ENCODE results near the gene TRPV5. TPM values are rescaled to one million over a fixed set of nuclear protein-coding genes. Genes with fewer than 3 reads are reported as not detected.

TRPV5 gene
- total and polyA plus RNA-seq, 2 of the 8 experiments (the other 6 are each of a cell fraction or from before 2014, with no cell fraction given), result 0.03 TPM; not detected in 1

- Histone ChIP-seq H3K79me1 (ENCODE audit: low read depth, low read length) (no peaks in the 10 kb centered on the region), H3K9me3 (ENCODE audit: insufficient read depth in 2 of 2, low read depth in 1 of 2, low read length in 1 of 2) (no peaks in the 10 kb centered on the region), H3K56ac (replicated peaks; ENCODE audit: insufficient read length, low read depth, low read length) (no peak overlapping the region), H4K20me1 (replicated peaks in 1 of 2; ENCODE audit: control insufficient read depth in 1 of 2, insufficient read depth in 2 of 2, low read length in 2 of 2) (no peaks in the 10 kb centered on the region), H3K27me3 (replicated peaks in 1 of 4; ENCODE audit: control insufficient read depth in 3 of 4, extremely low read depth in 1 of 4, insufficient read depth in 3 of 4, low read length in 3 of 4) (peaks cover 0 to 8% (median 0%) of the 10 kb centered on the region in 4 experiments; a peak in 4 of 7 replicates), H2BK15ac (ENCODE audit: low read length) (no peak overlapping the region), H2AFZ (ENCODE audit: low read length) (no peak overlapping the region), H3K23ac (ENCODE audit: insufficient read length) (no peak overlapping the region), H2BK120ac (replicated peaks; ENCODE audit: low read depth, low read length) (no peak overlapping the region), H3K14ac (ENCODE audit: insufficient read length) (no peak overlapping the region), H2BK20ac (ENCODE audit: low read length) (no peak overlapping the region), H4K91ac (replicated peaks; ENCODE audit: insufficient read length, low read length) (no peak overlapping the region), H2BK12ac (ENCODE audit: low read depth, low read length) (no peak overlapping the region), H3K36me3 (ENCODE audit: control insufficient read depth in 2 of 4, insufficient read depth in 4 of 4, low read length in 3 of 4) (no peaks in the 10 kb centered on the region), H3K23me2 (ENCODE audit: low read depth, low read length) (peaks cover 2% of the 10 kb centered on the region; the same call in 1 of the 2 replicates), H3K4me3 (ENCODE audit: extremely low read depth in 1 of 4, insufficient read depth in 2 of 4, low read depth in 3 of 4, low read length in 4 of 4) (no peak overlapping the region), H3K4me1 (replicated peaks in 1 of 4; ENCODE audit: control insufficient read depth in 3 of 4, insufficient read depth in 4 of 4, low read length in 3 of 4) (peaks cover 0 to 5% (median 2%) of the 10 kb centered on the region in 4 experiments; a peak in 3 of 7 replicates), H2BK5ac (ENCODE audit: low read depth, low read length) (no peak overlapping the region), H4K8ac (ENCODE audit: extremely low read depth, insufficient read depth, low read length) (no peak overlapping the region), H3K18ac (ENCODE audit: extremely low read depth, low read length) (no peak overlapping the region), H3K4me2 (ENCODE audit: insufficient read depth in 1 of 2, low read depth in 2 of 2, low read length in 2 of 2) (no peak overlapping the region), H3K9ac (replicated peaks in 1 of 4; ENCODE audit: extremely low read depth in 1 of 4, low read depth in 3 of 4, low read length in 3 of 4) (no peak overlapping the region), H3K4ac (replicated peaks; ENCODE audit: insufficient read length, low read depth, low read length) (no peak overlapping the region), H3K27ac (ENCODE audit: low read depth, low read length) (no peak overlapping the region), H3K79me2 (ENCODE audit: control insufficient read depth in 1 of 2, insufficient read depth in 2 of 2, low read length in 2 of 2) (no peaks in the 10 kb centered on the region), H2AK5ac (ENCODE audit: low read depth, low read length) (no peak overlapping the region), H4K5ac (ENCODE audit: insufficient read length, low read depth, low read length) (no peak overlapping the region)
- WGBS, 2 experiments (ENCODE audit: extremely low coverage in 1 of 2, insufficient coverage in 1 of 2, insufficient read length in 1 of 2, insufficient replicate concordance in 2 of 2, low coverage in 1 of 2, low lambda C conversion rate in 2 of 2, missing lambda C conversion rate in 1 of 2), result 89% methylated on average over 11 of the region's 11 CpGs; no CpG with 5 or more reads in 1 of the 2 experiments
- TF ChIP-seq CTCF (IDR thresholded peaks at IDR 0.05; ENCODE audit: control extremely low read depth in 1 of 3, insufficient read depth in 1 of 3, low read depth in 1 of 3, low read length in 3 of 3) (no peak), POLR2A (IDR thresholded peaks at IDR 0.05; ENCODE audit: control extremely low read depth in 1 of 2, low read depth in 2 of 2, low read length in 2 of 2) (no peak), ATF2 (IDR thresholded peaks at IDR 0.05; ENCODE audit: low read length) (no peak), ASH2L (IDR thresholded peaks at IDR 0.05; ENCODE audit: low read length) (no peak), POU5F1 (IDR thresholded peaks at IDR 0.05; ENCODE audit: low read depth, low read length) (no peak)
- DNase-seq (ENCODE audit: low read depth in 1 of 2, low spot score in 2 of 2) (no peak), FAIRE-seq (no peak)
- ChIA-PET CTCF (ENCODE audit: partially characterized antibody) (interaction anchor here (1.0 to 1.8 kb wide), 2 partner anchors 36 to 57 kb away, joined by 3 to 9 read pairs; no protein-coding TSS in a partner anchor), POLR2A (ENCODE audit: partially characterized antibody) (no interaction called here)
These were observed 3.3 kb downstream of the TRPV5 start for GRCh38 chr7:142930126-142930730.

All from H1 (cell line).